Measurements from ENCODE around the gene RTN4R. TPM values are rescaled to one million over a fixed set of nuclear protein-coding genes. Genes with fewer than 3 reads are reported as not detected.

The RTN4R gene
- total and polyA plus RNA-seq, 2 experiments from 2014 or later: 5.2 to 5.3 TPM

DNA sequence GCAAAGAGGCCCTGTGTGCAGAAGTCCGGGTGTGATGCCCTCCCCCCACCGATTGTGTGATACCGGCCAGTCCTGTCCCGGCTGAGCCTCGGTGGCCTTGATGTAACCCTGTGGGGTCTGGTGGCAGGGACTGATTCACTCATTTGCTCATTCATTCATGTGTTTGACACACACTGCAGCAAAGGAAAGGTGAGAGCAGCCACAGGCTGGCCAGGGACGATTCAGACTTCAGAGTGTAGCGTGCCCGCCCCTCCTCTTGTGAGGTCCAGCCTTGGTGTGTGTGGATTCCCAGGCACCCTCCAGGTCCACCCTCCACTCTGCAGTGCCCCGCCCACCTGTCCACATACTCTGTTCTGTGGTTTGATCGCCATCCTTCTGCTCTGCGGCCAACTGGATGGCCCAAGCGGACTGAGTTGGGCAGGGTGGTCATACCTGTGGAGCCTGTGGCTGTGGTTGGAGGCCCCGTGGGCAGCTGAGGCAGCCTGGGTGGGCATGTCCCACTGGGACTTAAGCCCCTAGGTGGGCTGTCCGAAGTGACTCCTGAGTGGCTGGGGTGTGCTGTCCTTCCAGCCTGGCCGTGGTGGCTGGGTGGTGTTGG lies 59.3 kb downstream of the RTN4R start:
- Histone ChIP-seq H3K27me3 (no peaks in the 10 kb centered on the region), H3K9me3 (ENCODE audit: low read depth) (no peaks in the 10 kb centered on the region), H3K36me3 (no peaks in the 10 kb centered on the region), H3K4me3 (no peak overlapping the region), H3K4me1 (ENCODE audit: low read depth) (peaks cover 37% of the 10 kb centered on the region), H3K27ac (no peak overlapping the region)
- TF ChIP-seq, protein P1, sequence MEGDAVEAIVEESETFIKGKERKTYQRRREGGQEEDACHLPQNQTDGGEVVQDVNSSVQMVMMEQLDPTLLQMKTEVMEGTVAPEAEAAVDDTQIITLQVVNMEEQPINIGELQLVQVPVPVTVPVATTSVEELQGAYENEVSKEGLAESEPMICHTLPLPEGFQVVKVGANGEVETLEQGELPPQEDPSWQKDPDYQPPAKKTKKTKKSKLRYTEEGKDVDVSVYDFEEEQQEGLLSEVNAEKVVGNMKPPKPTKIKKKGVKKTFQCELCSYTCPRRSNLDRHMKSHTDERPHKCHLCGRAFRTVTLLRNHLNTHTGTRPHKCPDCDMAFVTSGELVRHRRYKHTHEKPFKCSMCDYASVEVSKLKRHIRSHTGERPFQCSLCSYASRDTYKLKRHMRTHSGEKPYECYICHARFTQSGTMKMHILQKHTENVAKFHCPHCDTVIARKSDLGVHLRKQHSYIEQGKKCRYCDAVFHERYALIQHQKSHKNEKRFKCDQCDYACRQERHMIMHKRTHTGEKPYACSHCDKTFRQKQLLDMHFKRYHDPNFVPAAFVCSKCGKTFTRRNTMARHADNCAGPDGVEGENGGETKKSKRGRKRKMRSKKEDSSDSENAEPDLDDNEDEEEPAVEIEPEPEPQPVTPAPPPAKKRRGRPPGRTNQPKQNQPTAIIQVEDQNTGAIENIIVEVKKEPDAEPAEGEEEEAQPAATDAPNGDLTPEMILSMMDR (IDR thresholded peaks at IDR 0.05; ENCODE audit: low read depth, low read length): no peak
- DNase-seq (ENCODE audit: low read depth in 1 of 2, low spot score in 1 of 2): no peak

DNA sequence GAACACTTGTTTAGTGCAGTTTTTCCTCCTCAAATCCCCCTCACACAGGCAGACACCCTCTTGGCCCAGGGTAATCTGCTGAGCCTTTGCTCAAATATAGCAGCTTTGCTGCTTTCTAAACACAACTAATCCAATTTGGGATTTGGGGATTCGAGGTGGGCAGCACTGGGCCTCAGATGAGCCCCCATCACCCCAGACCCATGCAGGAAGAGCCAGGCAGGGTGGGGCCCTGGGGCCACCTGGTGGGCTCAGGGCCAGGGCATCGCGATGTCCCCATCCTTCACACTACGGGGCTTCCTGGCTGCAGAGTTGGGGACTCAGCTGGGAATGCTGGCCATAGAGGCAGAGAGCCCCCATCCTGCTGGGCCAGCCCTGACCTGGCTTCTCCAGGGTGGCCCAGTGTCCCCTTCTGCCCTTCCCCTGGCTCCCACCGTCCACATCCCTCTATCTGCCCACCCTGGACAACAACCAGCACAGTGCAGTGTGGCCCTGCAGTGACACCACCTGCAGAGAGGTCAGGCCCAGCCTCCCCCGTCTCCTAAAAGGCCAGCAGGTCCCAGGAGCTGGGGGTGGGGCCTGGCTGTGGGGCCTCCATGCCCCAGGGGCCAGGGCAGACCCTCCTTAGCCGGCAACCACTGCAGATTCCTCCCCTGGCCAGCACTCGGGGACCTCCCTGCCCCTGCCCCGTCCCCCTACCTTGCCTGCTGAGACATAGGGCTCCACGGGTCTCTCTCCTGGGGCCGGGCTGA lies 60.7 kb downstream of the RTN4R start:
- TF ChIP-seq, protein P1 (IDR thresholded peaks at IDR 0.05; ENCODE audit: low read depth, low read length): no peak
- H3K36me3 ChIP-seq: no peaks in the 10 kb centered on the region
- no peaks in the 10 kb centered on the region for H3K27me3 ChIP-seq
- no peak overlapping the region for H3K4me3 ChIP-seq
- no peak for DNase-seq (ENCODE audit: low read depth in 1 of 2, low spot score in 1 of 2)
- no peak overlapping the region for H3K27ac ChIP-seq
- peaks cover 45% of the 10 kb centered on the region for H3K4me1 ChIP-seq (ENCODE audit: low read depth)
- no peaks in the 10 kb centered on the region for H3K9me3 ChIP-seq (ENCODE audit: low read depth)

DNA sequence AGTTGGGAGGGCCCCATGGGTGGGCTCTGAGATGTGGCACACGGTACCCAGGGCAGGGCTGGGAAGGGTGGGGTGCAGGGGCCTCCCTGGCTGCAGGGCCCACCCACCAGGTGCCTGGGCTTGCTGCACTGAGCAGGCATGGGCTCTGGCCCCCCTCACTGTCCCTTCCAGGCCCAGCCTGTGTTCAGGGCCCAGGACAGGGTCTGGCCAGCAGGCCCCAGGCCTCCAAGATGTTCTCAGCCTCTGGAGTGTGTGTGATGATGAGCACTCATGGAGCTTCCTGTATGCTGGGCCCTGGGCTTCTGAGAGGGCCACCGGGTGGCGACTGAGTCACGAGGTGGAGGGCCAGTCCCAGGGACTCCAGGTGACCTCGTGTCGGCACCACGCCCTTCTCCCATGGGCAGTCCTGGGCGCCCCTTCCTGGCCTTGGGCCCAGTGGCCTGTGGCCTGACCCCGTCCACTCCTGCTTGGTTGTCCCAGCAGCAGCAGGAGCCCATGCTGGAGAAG lies 61.4 kb downstream of the RTN4R start:
- peaks cover 45% of the 10 kb centered on the region for H3K4me1 ChIP-seq (ENCODE audit: low read depth)
- H3K36me3 ChIP-seq: no peaks in the 10 kb centered on the region
- TF ChIP-seq, protein P1 (IDR thresholded peaks at IDR 0.05; ENCODE audit: low read depth, low read length): no peak
- peak in 1 of 2 donors; percentile 27 for DNase-seq (ENCODE audit: low read depth in 1 of 2, low spot score in 1 of 2)
- no peaks in the 10 kb centered on the region for H3K27me3 ChIP-seq
- no peaks in the 10 kb centered on the region for H3K9me3 ChIP-seq (ENCODE audit: low read depth)
- H3K4me3 ChIP-seq: peak overlapping the region; percentile 10
- no peak overlapping the region for H3K27ac ChIP-seq

DNA sequence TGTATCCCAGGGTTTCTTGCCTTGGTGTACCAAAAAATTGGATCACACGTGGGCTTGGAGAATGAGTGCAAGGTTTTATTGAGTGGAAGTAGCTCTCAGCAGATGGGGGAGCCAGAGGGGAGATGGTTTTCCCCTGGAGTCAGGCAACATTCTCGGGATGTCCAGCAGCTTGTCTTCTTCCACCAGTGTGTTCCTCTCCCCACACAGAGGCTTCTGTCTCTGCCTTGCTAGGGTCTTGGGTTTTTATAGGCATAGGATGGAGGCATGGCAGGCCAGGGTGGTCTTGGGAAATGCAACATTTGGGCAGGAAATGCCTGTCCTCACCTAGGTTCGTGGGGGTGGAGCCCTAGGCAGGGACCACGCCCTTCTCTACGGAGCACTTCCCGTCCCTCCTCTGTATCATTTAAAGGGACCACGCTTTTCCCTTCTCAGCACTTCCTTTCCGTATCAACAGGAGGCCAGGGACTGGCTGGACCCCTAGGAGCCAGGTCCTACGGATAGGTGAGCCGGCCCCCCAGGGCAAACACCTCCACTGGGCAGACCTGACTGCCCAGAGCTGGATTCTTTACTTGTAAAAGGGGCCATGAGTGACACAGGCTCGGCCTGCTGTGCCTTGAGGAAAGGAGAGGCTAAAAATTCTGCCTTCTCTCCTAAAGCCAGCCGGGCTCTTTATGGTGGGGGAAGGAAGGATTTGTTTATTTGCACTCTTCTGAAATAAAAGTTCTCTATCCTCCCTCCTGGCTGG lies 62.0 kb downstream of the RTN4R start:
- peak overlapping the region; percentile 10 for H3K4me3 ChIP-seq
- no peak overlapping the region for H3K27ac ChIP-seq
- peak; percentile 49 to 86 for DNase-seq (ENCODE audit: low read depth in 1 of 2, low spot score in 1 of 2)
- TF ChIP-seq, protein P1 (IDR thresholded peaks at IDR 0.05; ENCODE audit: low read depth, low read length): no peak
- no peaks in the 10 kb centered on the region for H3K27me3 ChIP-seq
- peaks cover 45% of the 10 kb centered on the region for H3K4me1 ChIP-seq (ENCODE audit: low read depth)
- no peaks in the 10 kb centered on the region for H3K9me3 ChIP-seq (ENCODE audit: low read depth)
- H3K36me3 ChIP-seq: no peaks in the 10 kb centered on the region

DNA sequence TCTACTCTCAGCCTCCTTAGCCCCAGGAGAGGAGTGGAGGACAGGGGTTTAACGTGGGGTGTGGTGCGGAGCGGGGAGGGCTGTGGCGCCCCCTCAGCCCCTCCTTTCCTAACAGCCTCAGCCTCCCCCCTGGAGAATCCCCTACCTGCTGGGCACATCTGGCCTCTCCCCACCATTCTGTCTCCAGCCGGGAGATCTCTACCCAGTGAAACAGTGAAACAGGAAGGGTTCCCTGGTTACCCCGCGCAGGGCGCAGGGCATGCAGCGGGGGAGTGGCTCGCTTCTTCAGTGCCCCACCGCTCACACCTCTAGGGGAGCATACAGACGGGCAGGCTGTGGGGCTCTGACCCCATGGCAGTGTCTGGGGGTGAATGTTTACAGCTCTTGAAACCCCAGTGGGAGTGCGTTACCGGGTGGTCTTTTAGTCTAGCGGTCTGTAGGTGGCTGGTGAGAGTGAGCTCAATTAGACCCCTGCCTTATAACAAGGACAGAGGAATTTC lies 62.6 kb downstream of the RTN4R start:
- H3K4me1 ChIP-seq (ENCODE audit: low read depth): peaks cover 45% of the 10 kb centered on the region
- H3K27me3 ChIP-seq: no peaks in the 10 kb centered on the region
- peak overlapping the region; percentile 73 for H3K27ac ChIP-seq
- no peak for DNase-seq (ENCODE audit: low read depth in 1 of 2, low spot score in 1 of 2)
- H3K9me3 ChIP-seq (ENCODE audit: low read depth): no peaks in the 10 kb centered on the region
- H3K36me3 ChIP-seq: no peaks in the 10 kb centered on the region
- H3K4me3 ChIP-seq: no peak overlapping the region
- TF ChIP-seq, protein P1 (IDR thresholded peaks at IDR 0.05; ENCODE audit: low read depth, low read length): no peak
